GM18502 (cell line): ENCODE data around the gene LAD1.

Experiments used
- ATAC-seq: cut with Tn5 transposase; IDR thresholded peaks from one replicate; pipeline ENCODE4 v1.9.1; 2021; ENCODE audit warnings: mild to moderate bottlenecking; ENCODE audit not compliant: unreplicated experiment, poor library complexity

The LAD1 gene

DNA sequence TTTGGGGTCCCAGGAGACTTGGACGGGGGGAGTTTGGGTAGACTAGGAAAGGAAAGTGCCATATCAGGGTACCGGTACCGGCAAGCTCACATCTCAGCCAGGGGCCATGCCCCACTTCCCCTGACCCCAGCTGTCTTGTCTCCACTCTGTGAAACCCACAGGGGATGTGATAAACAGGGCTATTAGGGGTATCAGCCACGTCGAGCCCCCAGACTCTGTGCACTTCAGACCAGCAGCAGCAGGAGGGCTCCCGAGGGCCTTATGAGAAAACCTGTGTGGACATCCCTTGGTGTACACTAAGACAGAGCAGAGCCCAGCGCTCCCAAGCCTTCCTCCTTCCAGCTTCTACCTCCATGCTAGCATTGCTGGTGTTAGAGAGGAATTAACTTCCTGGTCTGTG lies 68.0 kb downstream of the LAD1 start:
- ATAC-seq: no peak
